H1 (cell line): ENCODE measurements around the gene PLCB1. TPM values are rescaled to one million over a fixed set of nuclear protein-coding genes. Genes with fewer than 3 reads are reported as not detected.

Experiments
- CTCF ChIA-PET: fragments of 300-600 bp; sonication (Branson Sonifier 250); formaldehyde crosslinking; loops from one replicate; lab custom pipeline; 2021; ENCODE audit not compliant: partially characterized antibody; lab: Charles Lee
- POLR2A ChIA-PET: fragments of 300-600 bp; sonication (Branson Sonifier 250); formaldehyde crosslinking; loops from one replicate; lab custom pipeline; 2021; ENCODE audit warnings: inconsistent platforms; ENCODE audit not compliant: partially characterized antibody; lab: Charles Lee
- DNase-seq, 2 experiments: peaks; one replicate each; pipeline versions ENCODE4 v3.0.0 to v3.0.0-alpha.2; 2010 to 2022; ENCODE audit warnings: low spot score in 2 of 2, low read depth in 1 of 2, mixed read lengths in 1 of 2
- FAIRE-seq: peaks from 2 replicates; lab custom pipeline; 2011; peaks lifted over from hg19 to GRCh38; lab: Jason Lieb, UNC
- H2AFZ ChIP-seq: 2 replicates; pipeline ENCODE4 v1.8.1; 2012; ENCODE audit warnings: low read length, inconsistent platforms
- H2AK5ac ChIP-seq: 2 replicates; pipeline ENCODE4 v1.6.1; 2013; ENCODE audit warnings: low read depth, low read length
- H2BK120ac ChIP-seq: replicated peaks from 2 replicates; pipeline ENCODE3; 2013; ENCODE audit warnings: low read depth, low read length, inconsistent platforms
- H2BK12ac ChIP-seq: 2 replicates; pipeline ENCODE4 v1.6.1; 2013; ENCODE audit warnings: low read depth, low read length
- H2BK15ac ChIP-seq: 2 replicates; pipeline ENCODE4 v1.6.1; 2013; ENCODE audit warnings: low read length
- H2BK20ac ChIP-seq: 2 replicates; pipeline ENCODE4 v1.6.1; 2013; ENCODE audit warnings: low read length
- H2BK5ac ChIP-seq: 2 replicates; pipeline ENCODE4 v1.6.1; 2013; ENCODE audit warnings: low read depth, low read length
- H3K14ac ChIP-seq: 2 replicates; pipeline ENCODE4 v1.6.1; 2013; ENCODE audit warnings: inconsistent platforms; ENCODE audit not compliant: insufficient read length
- H3K18ac ChIP-seq: 2 replicates; pipeline ENCODE4 v1.6.1; 2013; ENCODE audit warnings: low read length; ENCODE audit errors: extremely low read depth
- H3K23ac ChIP-seq: 2 replicates; pipeline ENCODE4 v1.6.1; 2013; ENCODE audit warnings: inconsistent platforms; ENCODE audit not compliant: insufficient read length
- H3K23me2 ChIP-seq: 2 replicates; pipeline ENCODE4 v1.6.1; 2013; ENCODE audit warnings: low read depth, low read length
- H3K27ac ChIP-seq: 2 replicates; pipeline ENCODE4 v1.6.1; 2011; ENCODE audit warnings: low read depth, low read length, inconsistent platforms
- H3K27me3 ChIP-seq, 4 experiments: replicated peaks in 1 of 4; 1 replicate in 1 of 4; 2 replicates in 3 of 4; pipeline versions ENCODE4 v1.6.1 to v1.8.1; 2011 to 2013; ENCODE audit warnings: low read length in 3 of 4, mild to moderate bottlenecking in 3 of 4, inconsistent platforms in 2 of 4, mixed read lengths in 2 of 4, moderate library complexity in 1 of 4; ENCODE audit not compliant: control insufficient read depth in 3 of 4, insufficient read depth in 3 of 4; ENCODE audit errors: extremely low read depth in 1 of 4
- H3K36me3 ChIP-seq, 4 experiments: 2 replicates each; pipeline versions ENCODE4 v1.6.1 to v1.8.1; 2011 to 2013; ENCODE audit warnings: mild to moderate bottlenecking in 4 of 4, low read length in 3 of 4, moderate library complexity in 2 of 4, control low read depth in 1 of 4, inconsistent platforms in 1 of 4; ENCODE audit not compliant: insufficient read depth in 4 of 4, control insufficient read depth in 2 of 4
- H3K4ac ChIP-seq: replicated peaks from 2 replicates; pipeline ENCODE3; 2013; ENCODE audit warnings: low read length, low read depth, mixed read lengths, inconsistent platforms; ENCODE audit not compliant: insufficient read length
- H3K4me1 ChIP-seq, 4 experiments: replicated peaks in 1 of 4; 1 replicate in 1 of 4; 2 replicates in 3 of 4; pipeline versions ENCODE4 v1.6.1 to v1.8.1; 2011 to 2013; ENCODE audit warnings: low read length in 3 of 4, inconsistent platforms in 2 of 4, mixed read lengths in 1 of 4; ENCODE audit not compliant: insufficient read depth in 4 of 4, control insufficient read depth in 3 of 4
- H3K4me2 ChIP-seq, 2 experiments: 2 replicates each; pipeline versions ENCODE4 v1.6.1 to v1.8.1; 2011 to 2013; ENCODE audit warnings: low read depth in 2 of 2, low read length in 2 of 2, control low read depth in 1 of 2, inconsistent platforms in 1 of 2, mild to moderate bottlenecking in 1 of 2; ENCODE audit not compliant: insufficient read depth in 1 of 2
- H3K4me3 ChIP-seq, 4 experiments: fragments of 200-600, 300-600 bp in 1 of 4; sonication (generic), shearing (Covaris generic), sonication (Bioruptor Twin) in 1 of 4; 2 replicates each; pipeline versions ENCODE4 v1.5.1 to v1.8.1; 2011 to 2016; ENCODE audit warnings: low read length in 4 of 4, low read depth in 3 of 4, control low read depth in 2 of 4, inconsistent platforms in 2 of 4, mild to moderate bottlenecking in 2 of 4, mixed read lengths in 1 of 4, moderate library complexity in 1 of 4; ENCODE audit not compliant: insufficient read depth in 2 of 4; ENCODE audit errors: extremely low read depth in 1 of 4
- H3K56ac ChIP-seq: replicated peaks from 2 replicates; pipeline ENCODE3; 2013; ENCODE audit warnings: low read depth, mild to moderate bottlenecking, mixed read lengths, low read length, inconsistent platforms; ENCODE audit not compliant: insufficient read length
- H3K79me1 ChIP-seq: 2 replicates; pipeline ENCODE4 v1.6.1; 2013; ENCODE audit warnings: low read depth, low read length, control low read depth
- H3K79me2 ChIP-seq, 2 experiments: 2 replicates each; pipeline versions ENCODE4 v1.6.1 to v1.8.1; 2012 to 2013; ENCODE audit warnings: low read length in 2 of 2, mild to moderate bottlenecking in 2 of 2, inconsistent platforms in 1 of 2; ENCODE audit not compliant: insufficient read depth in 2 of 2, control insufficient read depth in 1 of 2
- H3K9ac ChIP-seq, 4 experiments: replicated peaks in 1 of 4; 1 replicate in 1 of 4; 2 replicates in 3 of 4; pipeline versions ENCODE4 v1.6.1 to v1.8.1; 2011 to 2013; ENCODE audit warnings: low read depth in 3 of 4, low read length in 3 of 4, control low read depth in 2 of 4, mild to moderate bottlenecking in 2 of 4, moderate library complexity in 2 of 4, inconsistent platforms in 1 of 4; ENCODE audit errors: extremely low read depth in 1 of 4
- H3K9me3 ChIP-seq, 2 experiments: 2 replicates each; pipeline versions ENCODE4 v1.6.1 to v1.8.1; 2012 to 2013; ENCODE audit warnings: mild to moderate bottlenecking in 2 of 2, moderate library complexity in 2 of 2, control low read depth in 1 of 2, inconsistent platforms in 1 of 2, low read depth in 1 of 2, low read length in 1 of 2, mixed read lengths in 1 of 2; ENCODE audit not compliant: insufficient read depth in 2 of 2
- H4K20me1 ChIP-seq, 2 experiments: replicated peaks in 1 of 2; 2 replicates each; pipeline versions ENCODE3 to v1.8.1; 2011 to 2013; ENCODE audit warnings: inconsistent platforms in 2 of 2, low read length in 2 of 2, mild to moderate bottlenecking in 1 of 2; ENCODE audit not compliant: insufficient read depth in 2 of 2, control insufficient read depth in 1 of 2
- H4K5ac ChIP-seq: 2 replicates; pipeline ENCODE4 v1.6.1; 2013; ENCODE audit warnings: low read length, low read depth, mixed read lengths, inconsistent platforms; ENCODE audit not compliant: insufficient read length
- H4K8ac ChIP-seq: 2 replicates; pipeline ENCODE4 v1.8.0; 2013; ENCODE audit warnings: mild to moderate bottlenecking, moderate library complexity, low read length, inconsistent platforms; ENCODE audit not compliant: insufficient read depth; ENCODE audit errors: extremely low read depth
- H4K91ac ChIP-seq: replicated peaks from 2 replicates; pipeline ENCODE3; 2013; ENCODE audit warnings: low read length, mixed read lengths, inconsistent platforms; ENCODE audit not compliant: insufficient read length
- ASH2L ChIP-seq: fragments of 200-600, 300-600 bp; sonication (generic); IDR thresholded peaks from one replicate; pipeline ENCODE4 v1.7.1; 2017; ENCODE audit warnings: low read length
- CHD1 ChIP-seq: IDR thresholded peaks from 2 replicates; pipeline ENCODE4 v1.6.1; 2012; ENCODE audit warnings: low read depth, low read length, improper control_type of control experiment
- FOSL1 ChIP-seq: IDR thresholded peaks from 2 replicates; pipeline ENCODE4 v1.6.1; 2011; ENCODE audit warnings: mild to moderate bottlenecking, low read depth, low read length, moderate library complexity; ENCODE audit not compliant: insufficient read depth
- GABPA ChIP-seq: IDR thresholded peaks from 2 replicates; pipeline ENCODE4 v1.6.1; 2011; ENCODE audit warnings: mild to moderate bottlenecking, low read length, moderate library complexity, borderline replicate concordance; ENCODE audit not compliant: insufficient read depth
- RBBP5 ChIP-seq: IDR thresholded peaks from 2 replicates; pipeline ENCODE4 v1.7.1; 2012; ENCODE audit warnings: low read depth, mild to moderate bottlenecking, inconsistent platforms, low read length, moderate library complexity, borderline replicate concordance
- SIX5 ChIP-seq: IDR thresholded peaks from 2 replicates; pipeline ENCODE4 v1.6.1; 2011; ENCODE audit warnings: mild to moderate bottlenecking, low read depth, low read length
- SP2 ChIP-seq: IDR thresholded peaks from 2 replicates; pipeline ENCODE4 v1.6.1; 2012; ENCODE audit warnings: mild to moderate bottlenecking, low read length, inconsistent platforms
- WGBS, 2 experiments: shearing (Covaris generic) in 1 of 2; methylation state at CpG; one replicate each; pipeline versions ENCODE4 v1.1.6 to v1.1.7; 2013 to 2015; ENCODE audit warnings: low lambda C conversion rate in 2 of 2, mixed read lengths in 2 of 2, inconsistent platforms in 1 of 2, low coverage in 1 of 2, missing lambda C conversion rate in 1 of 2; ENCODE audit not compliant: insufficient replicate concordance in 2 of 2, insufficient coverage in 1 of 2, insufficient read length in 1 of 2; ENCODE audit errors: extremely low coverage in 1 of 2, missing lambda C conversion rate in 1 of 2; 5-methylcytosine and 5-hydroxymethylcytosine counted together
- polyA plus RNA-seq, 7 experiments: library from polyadenylated mRNA; depleted of rRNA in 3 of 7; stranded (reverse) in 5 of 7; unstranded in 2 of 7; fragments of >200 nt in 5 of 7; fragments of 200-250 nt in 2 of 7; gene quantifications; 1 replicate in 5 of 7; 2 replicates in 1 of 7; 4 replicates in 1 of 7; pipeline versions ENCODE4 v1.2.1 to v1.2.3, GENCODE V29; 2011 to 2013; ENCODE audit warnings: missing spikeins in 2 of 7, mixed read lengths in 2 of 7
- total RNA-seq: library from RNA; stranded (reverse); fragmentation: NEBNext Ultra II Directional; extraction: Animal tissue kit (Norgen Biotek cat#: 25700); gene quantifications from 2 replicates; pipeline ENCODE4 v1.2.1, GENCODE V29; 2021
- TF ChIP-seq, protein P1 (sequence below): IDR thresholded peaks from 2 replicates; pipeline ENCODE4 v1.6.1; 2012; ENCODE audit warnings: low read length, inconsistent platforms
- TF ChIP-seq, protein P2 (sequence below), 3 experiments: IDR thresholded peaks; 1 replicate in 2 of 3; 2 replicates in 1 of 3; pipeline versions ENCODE4 v1.5.1 to v1.6.1; 2011; ENCODE audit warnings: low read length in 3 of 3, mild to moderate bottlenecking in 3 of 3, inconsistent platforms in 2 of 3, low read depth in 1 of 3, moderate library complexity in 1 of 3; ENCODE audit not compliant: insufficient read depth in 1 of 3; ENCODE audit errors: control extremely low read depth in 1 of 3

PLCB1 gene
- total and polyA plus RNA-seq, 2 of the 8 experiments (the other 6 are each of a cell fraction or from before 2014, with no cell fraction given), result 2.6 to 9.1 TPM

DNA sequence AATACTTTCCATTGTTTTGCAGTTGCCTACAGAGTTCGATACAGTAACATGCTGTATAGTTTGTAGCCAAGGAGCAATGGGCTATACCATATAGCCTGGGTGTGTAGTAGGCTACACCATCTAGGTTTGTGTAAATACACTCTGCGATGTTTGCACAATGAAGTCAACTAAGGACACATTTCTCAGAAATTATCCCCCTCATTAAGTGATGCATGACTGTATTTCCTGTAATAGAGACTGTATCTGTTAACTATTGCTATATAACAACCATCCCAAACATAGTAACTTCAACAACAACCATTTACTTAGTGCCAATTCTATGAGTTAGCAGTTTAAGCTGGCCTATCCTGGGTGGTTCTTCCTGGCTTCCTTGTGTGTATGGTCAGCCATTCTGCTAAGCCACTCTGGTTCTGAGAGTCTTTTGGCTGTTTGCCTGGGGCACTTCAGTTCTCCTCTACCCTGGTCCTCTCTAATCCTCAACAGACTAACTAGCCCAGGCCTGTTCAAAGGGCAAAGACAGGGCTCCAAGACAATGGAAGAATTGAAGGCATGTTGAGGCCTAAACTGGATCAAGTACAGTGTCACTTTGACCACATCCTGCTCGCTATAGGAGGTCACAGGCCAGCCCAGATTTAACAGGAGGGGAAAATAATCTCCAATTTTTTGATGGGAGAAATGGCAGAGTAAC, 124.0 kb downstream of the PLCB1 start:
- Histone ChIP-seq H3K4ac (no peak overlapping the region), H3K27me3 (no peaks in the 10 kb centered on the region; a peak in 1 of 7 replicates), H3K9ac (no peak overlapping the region), H3K56ac (no peak overlapping the region), H3K23ac (no peak overlapping the region), H4K20me1 (no peaks in the 10 kb centered on the region), H3K23me2 (no peaks in the 10 kb centered on the region), H2BK5ac (no peak overlapping the region), H2AK5ac (no peak overlapping the region), H3K9me3 (no peaks in the 10 kb centered on the region), H4K5ac (no peak overlapping the region), H2BK20ac (no peak overlapping the region), H3K4me1 (no peaks in the 10 kb centered on the region), H3K4me3 (no peak overlapping the region), H3K4me2 (no peak overlapping the region), H3K36me3 (no peaks in the 10 kb centered on the region), H4K8ac (no peak overlapping the region), H2BK12ac (no peak overlapping the region), H3K79me1 (no peaks in the 10 kb centered on the region), H2BK15ac (no peak overlapping the region), H3K27ac (no peak overlapping the region), H2BK120ac (no peak overlapping the region), H4K91ac (no peak overlapping the region), H3K14ac (no peak overlapping the region), H3K79me2 (no peaks in the 10 kb centered on the region), H3K18ac (no peak overlapping the region), H2AFZ (no peak overlapping the region)
- no peak for FAIRE-seq
- no peak for DNase-seq
- POLR2A ChIA-PET, result interaction anchor here (0.6 kb wide), 1 partner anchor 17 kb away, joined by 3 read pairs; no protein-coding TSS in a partner anchor
- CTCF ChIA-PET, result no interaction called here
- WGBS, 2 experiments, result 69% methylated on average over 3 of the region's 3 CpGs; no CpG with 5 or more reads in 1 of the 2 experiments
- TF ChIP-seq, protein P1, sequence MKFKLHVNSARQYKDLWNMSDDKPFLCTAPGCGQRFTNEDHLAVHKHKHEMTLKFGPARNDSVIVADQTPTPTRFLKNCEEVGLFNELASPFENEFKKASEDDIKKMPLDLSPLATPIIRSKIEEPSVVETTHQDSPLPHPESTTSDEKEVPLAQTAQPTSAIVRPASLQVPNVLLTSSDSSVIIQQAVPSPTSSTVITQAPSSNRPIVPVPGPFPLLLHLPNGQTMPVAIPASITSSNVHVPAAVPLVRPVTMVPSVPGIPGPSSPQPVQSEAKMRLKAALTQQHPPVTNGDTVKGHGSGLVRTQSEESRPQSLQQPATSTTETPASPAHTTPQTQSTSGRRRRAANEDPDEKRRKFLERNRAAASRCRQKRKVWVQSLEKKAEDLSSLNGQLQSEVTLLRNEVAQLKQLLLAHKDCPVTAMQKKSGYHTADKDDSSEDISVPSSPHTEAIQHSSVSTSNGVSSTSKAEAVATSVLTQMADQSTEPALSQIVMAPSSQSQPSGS, result no peak
- TF ChIP-seq RBBP5 (no peak), GABPA (no peak), SP2 (no peak), CHD1 (no peak), ASH2L (no peak), SIX5 (no peak), FOSL1 (no peak)
- TF ChIP-seq, protein P2, sequence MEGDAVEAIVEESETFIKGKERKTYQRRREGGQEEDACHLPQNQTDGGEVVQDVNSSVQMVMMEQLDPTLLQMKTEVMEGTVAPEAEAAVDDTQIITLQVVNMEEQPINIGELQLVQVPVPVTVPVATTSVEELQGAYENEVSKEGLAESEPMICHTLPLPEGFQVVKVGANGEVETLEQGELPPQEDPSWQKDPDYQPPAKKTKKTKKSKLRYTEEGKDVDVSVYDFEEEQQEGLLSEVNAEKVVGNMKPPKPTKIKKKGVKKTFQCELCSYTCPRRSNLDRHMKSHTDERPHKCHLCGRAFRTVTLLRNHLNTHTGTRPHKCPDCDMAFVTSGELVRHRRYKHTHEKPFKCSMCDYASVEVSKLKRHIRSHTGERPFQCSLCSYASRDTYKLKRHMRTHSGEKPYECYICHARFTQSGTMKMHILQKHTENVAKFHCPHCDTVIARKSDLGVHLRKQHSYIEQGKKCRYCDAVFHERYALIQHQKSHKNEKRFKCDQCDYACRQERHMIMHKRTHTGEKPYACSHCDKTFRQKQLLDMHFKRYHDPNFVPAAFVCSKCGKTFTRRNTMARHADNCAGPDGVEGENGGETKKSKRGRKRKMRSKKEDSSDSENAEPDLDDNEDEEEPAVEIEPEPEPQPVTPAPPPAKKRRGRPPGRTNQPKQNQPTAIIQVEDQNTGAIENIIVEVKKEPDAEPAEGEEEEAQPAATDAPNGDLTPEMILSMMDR (IDR thresholded peaks at IDR 0.05; ENCODE audit: control extremely low read depth in 1 of 3, insufficient read depth in 1 of 3, low read depth in 1 of 3, low read length in 3 of 3), result no peak
